OCI-LY1 (cell line): ENCODE data around the gene COL16A1.

Source experiments
- H2AFZ ChIP-seq: fragments of 200-600 bp; sonication (generic), shearing (Covaris generic); 2 replicates; pipeline ENCODE4 v1.6.0; 2014; ENCODE audit warnings: antibody characterized with exemption, mild to moderate bottlenecking, low read length
- H3F3A ChIP-seq: fragments of 200-600 bp; sonication (generic), shearing (Covaris generic); 2 replicates; pipeline ENCODE4 v1.6.0; 2014; ENCODE audit warnings: mild to moderate bottlenecking, antibody characterized with exemption, low read length, moderate library complexity; ENCODE audit not compliant: insufficient read depth
- H3K27ac ChIP-seq: fragments of 200-600 bp; sonication (generic); 2 replicates; pipeline ENCODE4 v1.5.1; 2014; ENCODE audit warnings: low read length, mixed run types, mild to moderate bottlenecking, low read depth; ENCODE audit not compliant: poor library complexity, severe bottlenecking
- H3K27me3 ChIP-seq: fragments of 200-600 bp; sonication (generic); 2 replicates; pipeline ENCODE4 v1.6.0; 2014; ENCODE audit warnings: antibody characterized with exemption, mild to moderate bottlenecking, low read length, moderate library complexity; ENCODE audit not compliant: insufficient read depth
- H3K36me3 ChIP-seq: fragments of 200-600 bp; sonication (generic); 2 replicates; pipeline ENCODE4 v1.6.1; 2014; ENCODE audit warnings: mild to moderate bottlenecking, antibody characterized with exemption, low read length, moderate library complexity, mixed read lengths; ENCODE audit not compliant: insufficient read depth
- H3K4me1 ChIP-seq: fragments of 200-600 bp; sonication (generic); 2 replicates; pipeline ENCODE4 v1.5.1; 2014; ENCODE audit warnings: mild to moderate bottlenecking, low read length, moderate library complexity; ENCODE audit not compliant: insufficient read depth, severe bottlenecking
- H3K4me2 ChIP-seq: fragments of 200-600 bp; sonication (generic), shearing (Covaris generic); 2 replicates; pipeline ENCODE4 v1.6.1; 2014; ENCODE audit warnings: low read length
- H3K4me3 ChIP-seq: fragments of 200-600 bp; sonication (generic); 2 replicates; pipeline ENCODE4 v1.5.1; 2014; ENCODE audit warnings: low read length, low read depth, mild to moderate bottlenecking, mixed read lengths; ENCODE audit not compliant: poor library complexity, severe bottlenecking
- H3K79me2 ChIP-seq: fragments of 200-600 bp; shearing (Covaris generic); 2 replicates; pipeline ENCODE4 v1.6.1; 2016; ENCODE audit warnings: mixed run types, low read length, mixed read lengths; ENCODE audit not compliant: insufficient read depth
- H3K9ac ChIP-seq: fragments of 200-600 bp; sonication (generic), shearing (Covaris generic); 2 replicates; pipeline ENCODE4 v1.6.1; 2014; ENCODE audit warnings: mild to moderate bottlenecking, low read length, mixed read lengths
- H3K9me2 ChIP-seq: fragments of 200-600 bp; sonication (generic), shearing (Covaris generic); 2 replicates; pipeline ENCODE4 v1.6.1; 2014; ENCODE audit warnings: low read depth, mild to moderate bottlenecking, low read length, mixed read lengths
- H3K9me3 ChIP-seq: fragments of 200-600 bp; shearing (Covaris generic); 2 replicates; pipeline ENCODE4 v1.6.1; 2014; ENCODE audit warnings: low read length, mixed read lengths
- H4K20me1 ChIP-seq: fragments of 200-600 bp; sonication (generic), shearing (Covaris generic); 2 replicates; pipeline ENCODE4 v1.6.0; 2016; ENCODE audit warnings: mild to moderate bottlenecking, low read length; ENCODE audit not compliant: insufficient read depth
- EZH2 ChIP-seq: fragments of 200-600 bp; sonication (generic), shearing (Covaris generic); IDR thresholded peaks from 2 replicates; pipeline ENCODE4 v1.8.0; 2017; ENCODE audit warnings: borderline replicate concordance, mixed run types, mild to moderate bottlenecking, antibody characterized with exemption, low read length, moderate library complexity, mixed read lengths
- TF ChIP-seq, protein P1 (sequence below): fragments of 200-600 bp; sonication (generic), shearing (Covaris generic); IDR thresholded peaks from 2 replicates; pipeline ENCODE4 v1.5.1; 2017; ENCODE audit warnings: mild to moderate bottlenecking, antibody characterized with exemption, low read length, moderate library complexity, mixed read lengths

Gene COL16A1

DNA sequence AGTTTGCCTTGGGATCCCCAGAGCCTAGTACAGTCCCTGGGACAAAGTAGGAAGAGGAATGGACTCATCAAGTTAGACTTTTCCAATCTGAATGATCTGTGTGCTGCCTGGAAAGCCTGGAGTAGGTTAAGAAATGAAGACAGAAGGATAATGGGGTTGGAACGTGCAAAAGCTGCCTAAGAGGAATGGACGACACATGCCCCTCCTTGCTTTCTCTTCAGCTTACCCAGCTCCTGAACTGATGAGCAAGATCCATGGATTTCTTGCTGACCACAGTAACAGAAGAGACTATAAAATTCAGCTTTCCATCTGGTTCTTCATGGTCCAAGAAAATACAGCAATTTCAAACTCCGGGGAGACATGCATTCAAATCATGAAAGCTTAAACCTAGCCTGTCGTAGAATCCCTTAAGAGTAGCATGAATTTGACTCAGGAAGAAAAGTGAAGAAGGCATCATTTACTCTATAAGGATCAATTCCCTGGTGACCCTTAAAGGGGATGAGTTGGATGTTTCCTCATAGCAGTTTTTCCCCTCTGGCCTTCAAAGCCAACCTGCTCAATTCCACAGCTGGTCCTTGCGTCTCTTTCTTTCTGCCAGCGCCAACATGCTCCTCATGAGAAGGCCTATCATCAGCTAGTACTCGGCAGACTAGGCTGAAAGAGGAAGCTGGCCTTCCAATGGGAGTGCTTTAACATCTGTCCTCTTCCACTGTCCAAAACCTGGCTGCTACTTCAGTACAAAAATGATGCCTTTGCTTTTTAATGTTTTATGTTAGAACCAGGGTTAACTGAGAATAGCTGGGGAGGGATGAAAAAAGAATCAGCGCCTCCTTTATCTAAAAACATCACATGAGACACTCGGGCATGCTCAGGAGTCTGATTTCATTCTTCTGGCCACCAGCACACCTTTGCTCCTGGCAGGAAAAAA lies 53.4 kb downstream of the COL16A1 start:
- H3K9ac ChIP-seq = no peak overlapping the region
- H3K36me3 ChIP-seq = no peaks in the 10 kb centered on the region
- no peaks in the 10 kb centered on the region for H3K9me3 ChIP-seq
- TF ChIP-seq, protein P1, sequence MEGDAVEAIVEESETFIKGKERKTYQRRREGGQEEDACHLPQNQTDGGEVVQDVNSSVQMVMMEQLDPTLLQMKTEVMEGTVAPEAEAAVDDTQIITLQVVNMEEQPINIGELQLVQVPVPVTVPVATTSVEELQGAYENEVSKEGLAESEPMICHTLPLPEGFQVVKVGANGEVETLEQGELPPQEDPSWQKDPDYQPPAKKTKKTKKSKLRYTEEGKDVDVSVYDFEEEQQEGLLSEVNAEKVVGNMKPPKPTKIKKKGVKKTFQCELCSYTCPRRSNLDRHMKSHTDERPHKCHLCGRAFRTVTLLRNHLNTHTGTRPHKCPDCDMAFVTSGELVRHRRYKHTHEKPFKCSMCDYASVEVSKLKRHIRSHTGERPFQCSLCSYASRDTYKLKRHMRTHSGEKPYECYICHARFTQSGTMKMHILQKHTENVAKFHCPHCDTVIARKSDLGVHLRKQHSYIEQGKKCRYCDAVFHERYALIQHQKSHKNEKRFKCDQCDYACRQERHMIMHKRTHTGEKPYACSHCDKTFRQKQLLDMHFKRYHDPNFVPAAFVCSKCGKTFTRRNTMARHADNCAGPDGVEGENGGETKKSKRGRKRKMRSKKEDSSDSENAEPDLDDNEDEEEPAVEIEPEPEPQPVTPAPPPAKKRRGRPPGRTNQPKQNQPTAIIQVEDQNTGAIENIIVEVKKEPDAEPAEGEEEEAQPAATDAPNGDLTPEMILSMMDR = no peak
- TF ChIP-seq EZH2 = no peak
- H3K4me2 ChIP-seq = no peak overlapping the region
- no peak overlapping the region for H3K4me3 ChIP-seq
- H2AFZ ChIP-seq = no peak overlapping the region
- peaks cover 4% of the 10 kb centered on the region for H3K4me1 ChIP-seq
- H3K27ac ChIP-seq = no peak overlapping the region
- H3K27me3 ChIP-seq = no peaks in the 10 kb centered on the region
- H3F3A ChIP-seq = no peaks in the 10 kb centered on the region
- H3K9me2 ChIP-seq = no peaks in the 10 kb centered on the region
- H4K20me1 ChIP-seq = no peaks in the 10 kb centered on the region
- H3K79me2 ChIP-seq = no peaks in the 10 kb centered on the region

DNA sequence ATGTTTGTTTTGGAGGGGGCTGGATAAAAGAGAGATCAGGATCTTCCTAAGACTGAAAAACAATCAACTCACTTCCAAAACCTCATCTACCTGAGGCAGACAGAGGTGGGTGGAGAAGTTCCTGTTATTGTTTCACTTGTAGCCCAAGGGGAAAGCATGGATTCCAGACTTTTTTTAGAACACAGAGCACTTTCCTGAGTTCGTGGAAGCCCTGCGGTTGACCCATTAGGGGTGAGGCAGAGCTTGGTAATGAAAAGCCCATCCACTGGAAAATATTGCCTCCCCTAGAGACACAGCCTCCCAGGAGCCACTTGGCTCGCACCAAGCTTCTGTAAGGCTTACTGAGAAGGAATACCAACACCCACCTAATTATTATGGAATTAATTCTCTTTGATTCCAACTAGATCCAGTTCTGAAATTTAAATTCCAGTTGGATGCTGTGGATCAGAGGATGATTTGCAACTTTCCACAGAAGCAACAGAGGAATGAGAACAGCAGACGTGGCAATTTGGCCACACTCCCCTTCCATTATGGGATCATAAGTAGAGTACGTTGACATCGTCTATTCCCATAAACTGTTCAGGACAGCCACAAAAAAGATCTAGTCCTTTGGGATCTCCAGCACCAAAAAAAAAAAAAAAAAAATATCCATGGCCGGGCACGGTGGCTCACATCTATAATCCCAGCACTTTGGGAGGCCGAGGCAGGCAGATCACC lies 55.0 kb downstream of the COL16A1 start:
- H3K4me3 ChIP-seq = no peak overlapping the region
- no peaks in the 10 kb centered on the region for H3K9me2 ChIP-seq
- peaks cover 9% of the 10 kb centered on the region for H3K4me1 ChIP-seq
- no peak overlapping the region for H3K9ac ChIP-seq
- H3K27ac ChIP-seq = no peak overlapping the region
- no peaks in the 10 kb centered on the region for H3K36me3 ChIP-seq
- H2AFZ ChIP-seq = no peak overlapping the region
- no peak overlapping the region for H3K4me2 ChIP-seq
- TF ChIP-seq EZH2 = no peak
- TF ChIP-seq, protein P1 = no peak
- H3F3A ChIP-seq = no peaks in the 10 kb centered on the region
- no peaks in the 10 kb centered on the region for H3K9me3 ChIP-seq
- no peaks in the 10 kb centered on the region for H4K20me1 ChIP-seq
- H3K79me2 ChIP-seq = 0 out of 2 replicates have a peak, but pooled peaks cover 1% of the 10 kb centered on the region
- H3K27me3 ChIP-seq = no peaks in the 10 kb centered on the region

DNA sequence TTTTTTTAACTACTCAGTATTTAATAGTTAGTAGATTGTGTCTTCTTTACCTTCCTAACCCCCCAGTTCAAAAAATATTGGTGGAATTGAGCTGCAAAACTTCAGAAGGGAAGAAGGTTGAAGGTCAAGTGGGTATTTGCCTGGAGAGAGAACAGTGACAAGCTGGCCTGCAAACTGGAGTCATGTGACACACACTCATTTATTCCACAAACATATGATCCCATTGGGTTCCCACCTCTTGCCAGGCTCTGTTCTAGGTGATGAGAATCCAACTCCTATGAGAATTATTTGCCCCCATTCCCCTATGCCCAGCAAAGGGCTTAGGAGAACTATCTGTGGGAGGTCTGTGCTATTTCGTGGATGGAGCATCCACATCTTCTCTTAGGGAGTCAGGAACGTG lies 55.6 kb downstream of the COL16A1 start:
- Histone ChIP-seq H3F3A (no peaks in the 10 kb centered on the region), H4K20me1 (no peaks in the 10 kb centered on the region), H3K79me2 (peaks cover 7% of the 10 kb centered on the region), H3K36me3 (no peaks in the 10 kb centered on the region), H3K9me2 (no peaks in the 10 kb centered on the region), H2AFZ (no peak overlapping the region), H3K27me3 (no peaks in the 10 kb centered on the region), H3K9me3 (no peaks in the 10 kb centered on the region), H3K27ac (no peak overlapping the region), H3K9ac (no peak overlapping the region), H3K4me1 (peaks cover 15% of the 10 kb centered on the region), H3K4me3 (no peak overlapping the region), H3K4me2 (no peak overlapping the region)
- TF ChIP-seq, protein P1 = no peak
- no peak for TF ChIP-seq EZH2
